ENCODE measurements around the gene FCHO1. TPM values are rescaled to one million over a fixed set of nuclear protein-coding genes. Genes with fewer than 3 reads are reported as not detected.

The FCHO1 gene
- total and polyA plus RNA-seq, 2 donors (not counting 3 experiments of a cell fraction or from before 2014, with no cell fraction given): 0.66 to 1.6 TPM

GRCh38 chr19:17811103-17811502, 59.8 kb downstream of the FCHO1 start:
- H3K9me3 ChIP-seq (replicated peaks; ENCODE audit: control insufficient read depth, insufficient read depth, low read length): no peaks in the 10 kb centered on the region
- FAIRE-seq: no peak
- H3K4me3 ChIP-seq (replicated peaks in 1 of 3; ENCODE audit: insufficient read depth in 1 of 3, low read depth in 1 of 3, low read length in 3 of 3): no peak overlapping the region
- H4K20me1 ChIP-seq (replicated peaks; ENCODE audit: control insufficient read depth, extremely low read depth, insufficient read depth, low read length): no peaks in the 10 kb centered on the region
- no TSS peak for BruUV-seq (replicated peaks)
- intact Hi-C loops (cut with micrococcal nuclease) (no loop called here), dilution Hi-C loops (cut with MboI; ENCODE audit: extremely low pct_ligation_motif_present, low sequenced_read_pairs) (no loop called here)
- no peak overlapping the region for H3K4me2 ChIP-seq (ENCODE audit: insufficient read depth, low read length)
- H3K4me1 ChIP-seq (ENCODE audit: control insufficient read depth, extremely low read depth, insufficient read depth, low read length): no peaks in the 10 kb centered on the region
- no peak overlapping the region for H2AFZ ChIP-seq (ENCODE audit: low read depth, low read length)
- no peak for DNase-seq (ENCODE audit: low read depth, low spot score)
- H3K9me1 ChIP-seq (replicated peaks; ENCODE audit: control insufficient read depth, extremely low read depth, insufficient read depth, low read length): no peaks in the 10 kb centered on the region
- no peaks in the 10 kb centered on the region for H3K79me2 ChIP-seq (ENCODE audit: control insufficient read depth, insufficient read depth, low read length)
- no peak overlapping the region for H3K27ac ChIP-seq (ENCODE audit: insufficient read depth, low read depth, low read length)
- no peaks in the 10 kb centered on the region for H3K27me3 ChIP-seq (ENCODE audit: control insufficient read depth in 2 of 2, insufficient read depth in 2 of 2, low read length in 2 of 2)
- POLR2A ChIA-PET: no interaction called here
- TF ChIP-seq MAX (IDR thresholded peaks at IDR 0.05; ENCODE audit: insufficient read depth, insufficient read length): no peak
- TF ChIP-seq FOS (IDR thresholded peaks at IDR 0.05; ENCODE audit: borderline replicate concordance, insufficient read depth, low read length): no peak
- no peak for TF ChIP-seq JUN (IDR thresholded peaks at IDR 0.05; ENCODE audit: borderline replicate concordance, insufficient read depth, insufficient read length, low read depth)
- no peak for TF ChIP-seq POLR2AphosphoS5 (IDR thresholded peaks at IDR 0.05; ENCODE audit: insufficient read depth, low read depth, low read length)
- no peak for TF ChIP-seq MYC (IDR thresholded peaks at IDR 0.05; ENCODE audit: low read depth, low read length)
- TF ChIP-seq, protein P1, sequence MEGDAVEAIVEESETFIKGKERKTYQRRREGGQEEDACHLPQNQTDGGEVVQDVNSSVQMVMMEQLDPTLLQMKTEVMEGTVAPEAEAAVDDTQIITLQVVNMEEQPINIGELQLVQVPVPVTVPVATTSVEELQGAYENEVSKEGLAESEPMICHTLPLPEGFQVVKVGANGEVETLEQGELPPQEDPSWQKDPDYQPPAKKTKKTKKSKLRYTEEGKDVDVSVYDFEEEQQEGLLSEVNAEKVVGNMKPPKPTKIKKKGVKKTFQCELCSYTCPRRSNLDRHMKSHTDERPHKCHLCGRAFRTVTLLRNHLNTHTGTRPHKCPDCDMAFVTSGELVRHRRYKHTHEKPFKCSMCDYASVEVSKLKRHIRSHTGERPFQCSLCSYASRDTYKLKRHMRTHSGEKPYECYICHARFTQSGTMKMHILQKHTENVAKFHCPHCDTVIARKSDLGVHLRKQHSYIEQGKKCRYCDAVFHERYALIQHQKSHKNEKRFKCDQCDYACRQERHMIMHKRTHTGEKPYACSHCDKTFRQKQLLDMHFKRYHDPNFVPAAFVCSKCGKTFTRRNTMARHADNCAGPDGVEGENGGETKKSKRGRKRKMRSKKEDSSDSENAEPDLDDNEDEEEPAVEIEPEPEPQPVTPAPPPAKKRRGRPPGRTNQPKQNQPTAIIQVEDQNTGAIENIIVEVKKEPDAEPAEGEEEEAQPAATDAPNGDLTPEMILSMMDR (IDR thresholded peaks at IDR 0.05; ENCODE audit: extremely low read depth in 1 of 2, insufficient read depth in 1 of 2, low read depth in 1 of 2, low read length in 2 of 2): no peak
- no peak for TF ChIP-seq GATA2 (IDR thresholded peaks at IDR 0.05; ENCODE audit: insufficient read depth, insufficient read length, low read depth, low read length)
- CTCF ChIA-PET: no interaction called here
- H3K9ac ChIP-seq (replicated peaks; ENCODE audit: extremely low read depth, insufficient read depth, low read length): no peak overlapping the region
- H3K36me3 ChIP-seq (ENCODE audit: control insufficient read depth in 2 of 2, extremely low read depth in 1 of 2, insufficient read depth in 2 of 2, low read length in 2 of 2): no peaks in the 10 kb centered on the region
